Left forelimb (tissue), 1 donor: ENCODE data around the gene MED27.
"Not testable (repeated sequence)": the region's sequence is repeated elsewhere in the genome, so short reads cannot be mapped to it uniquely, and the experiment has no call there.

ENCODE experiments used
- DNase-seq: peaks from one replicate; pipeline ENCODE4 v3.0.0-alpha.2; 2018; ENCODE audit warnings: low spot score

Gene MED27

GRCh38 chr9:132018957-132019405 is 60.7 kb downstream of the MED27 start:
- no peak for DNase-seq

DNA sequence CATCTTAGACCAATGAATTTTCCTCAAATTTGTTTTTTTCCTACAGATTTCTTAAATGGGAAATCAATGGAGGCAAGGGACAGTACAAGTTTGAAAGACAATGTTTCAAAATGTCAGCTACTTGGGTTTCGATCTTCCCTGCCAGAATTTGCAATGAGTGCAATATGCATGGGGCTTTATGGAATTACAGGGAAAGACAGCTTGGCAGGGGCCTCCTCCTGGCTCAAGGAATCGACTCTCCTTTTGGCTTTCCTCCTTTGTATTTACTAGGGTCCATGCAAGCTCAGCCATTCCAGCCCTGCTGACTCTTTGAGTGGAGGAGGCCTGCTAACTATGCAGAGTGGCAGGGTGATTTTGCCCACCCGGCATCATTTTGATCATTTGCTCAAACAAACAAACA is 63.2 kb downstream of the MED27 start:
- DNase-seq, result no peak

- no peak for DNase-seq
Observed at GRCh38 chr9:132015866-132016265, 63.8 kb downstream of the MED27 start.

GRCh38 chr9:132014218-132014805 is 65.4 kb downstream of the MED27 start:
- DNase-seq, result no peak

DNA sequence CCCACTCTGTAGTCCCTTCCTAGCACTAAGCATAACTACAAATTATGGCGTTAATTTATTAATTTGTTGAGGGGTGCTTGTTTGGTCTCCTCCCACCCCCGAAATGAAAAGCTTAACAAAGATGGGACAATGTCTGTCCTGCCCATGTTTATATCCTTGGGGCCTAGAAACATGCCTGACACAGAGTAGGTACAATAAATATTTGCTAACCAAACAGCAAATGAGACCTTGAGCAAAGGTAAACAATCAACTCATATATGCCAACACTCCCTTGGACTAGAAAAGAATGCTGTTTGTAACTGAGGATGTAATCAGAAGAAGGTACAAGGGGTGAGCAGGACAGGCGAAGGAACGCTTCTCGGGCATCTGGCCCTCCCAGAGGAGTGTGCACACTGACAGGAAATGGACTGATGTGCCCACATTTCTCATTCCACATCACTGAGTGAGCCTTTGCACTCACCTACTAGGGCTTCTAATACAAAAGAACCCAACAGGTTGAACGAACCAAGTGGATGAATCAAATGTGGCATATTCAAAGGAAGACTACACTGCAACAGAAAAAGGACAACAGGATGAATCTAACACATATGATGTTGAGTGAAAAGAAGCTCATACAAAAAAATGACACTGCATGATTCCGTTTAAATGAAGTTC is 66.8 kb downstream of the MED27 start:
- DNase-seq, result no peak

DNA sequence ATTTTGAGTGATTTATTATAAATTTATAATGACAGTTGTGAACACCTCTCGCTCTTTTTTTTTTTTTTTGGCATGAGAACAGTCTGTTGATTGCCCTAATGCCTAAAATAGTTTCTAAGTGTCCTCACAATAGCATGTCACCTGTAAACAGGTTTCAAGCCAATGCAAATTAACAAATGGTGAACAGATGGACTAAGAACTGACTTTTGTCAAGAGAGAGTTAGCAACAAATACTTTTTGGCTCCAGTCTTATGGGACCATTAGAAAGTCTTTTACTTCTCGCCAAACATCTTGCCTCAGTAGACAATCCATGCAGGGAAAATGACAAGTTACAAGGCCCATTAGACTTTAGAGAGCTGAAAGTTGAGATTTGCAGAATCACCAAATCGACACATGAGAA is 67.8 kb downstream of the MED27 start:
- DNase-seq, result no peak

GRCh38 chr9:132011309-132011708 is 68.4 kb downstream of the MED27 start:
- DNase-seq, result no peak

- not testable (repeated sequence) for DNase-seq
Observed at GRCh38 chr9:132010201-132010600, 69.5 kb downstream of the MED27 start.

- no peak for DNase-seq
Observed at GRCh38 chr9:132008855-132009812, 70.5 kb downstream of the MED27 start.

- DNase-seq, result no peak
Observed at GRCh38 chr9:132008184-132008803, 71.4 kb downstream of the MED27 start.

DNA sequence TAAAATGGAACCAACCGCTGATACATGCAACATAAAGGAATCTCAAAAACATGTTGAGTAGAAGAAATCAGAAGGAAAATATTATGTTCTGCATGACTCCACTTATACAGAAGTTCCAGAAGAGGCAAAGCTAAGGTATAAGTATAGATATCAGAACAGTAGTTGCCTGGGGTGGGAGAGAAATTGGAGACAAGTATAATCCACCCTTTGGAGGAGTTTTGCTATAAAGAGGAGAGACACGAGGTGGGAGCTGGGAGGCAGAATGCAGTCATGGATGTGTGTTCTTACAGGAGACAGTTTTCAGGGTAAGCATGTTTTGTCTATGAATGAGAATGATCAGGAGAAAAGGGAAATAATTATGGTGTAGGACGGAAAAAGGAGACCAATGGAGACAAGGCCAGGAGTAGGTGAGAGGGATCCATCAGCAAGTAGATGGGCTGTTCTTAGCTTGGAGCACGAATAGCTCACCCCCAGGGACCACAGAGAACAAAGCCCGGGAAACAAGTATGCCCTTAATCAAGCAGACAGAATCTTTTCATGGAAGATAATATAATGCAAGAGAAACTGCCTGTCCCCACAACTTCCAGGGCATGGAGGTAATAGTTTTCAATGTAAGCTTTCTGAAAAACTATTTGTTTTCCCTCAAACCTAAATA is 72.2 kb downstream of the MED27 start:
- DNase-seq, result no peak

DNA sequence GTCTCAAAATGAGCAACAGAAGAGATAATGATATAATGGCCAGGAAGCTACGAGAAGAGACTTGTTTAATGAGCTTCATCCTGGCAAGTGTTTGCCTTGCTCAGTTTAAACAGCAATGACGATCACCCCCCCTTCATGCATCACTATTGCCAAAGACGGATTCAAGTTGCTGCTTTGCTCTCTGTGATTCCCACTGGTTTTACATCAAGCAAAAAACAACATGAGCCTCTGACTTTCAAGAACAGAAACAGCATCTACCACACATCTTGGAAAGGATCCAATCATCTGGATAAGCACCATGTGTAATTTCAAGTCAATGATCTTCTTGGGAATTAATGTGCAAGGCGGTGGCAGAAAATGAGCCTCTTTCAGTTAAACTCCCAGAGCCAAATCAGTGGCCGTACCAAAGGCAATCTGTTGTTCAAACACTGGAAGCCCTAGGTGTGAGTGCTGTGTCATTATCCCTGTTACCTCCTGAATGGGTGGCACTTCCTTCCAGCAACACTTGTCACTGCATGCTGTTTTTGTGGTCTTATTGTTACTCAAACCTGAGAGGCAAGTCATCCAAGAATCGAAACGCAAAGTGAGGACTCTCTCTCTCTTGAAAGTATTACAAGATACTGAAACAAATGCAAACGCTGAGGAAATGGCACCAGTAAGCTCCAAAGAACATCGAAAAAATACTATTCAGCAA is 72.8 kb downstream of the MED27 start:
- DNase-seq, result no peak

DNA sequence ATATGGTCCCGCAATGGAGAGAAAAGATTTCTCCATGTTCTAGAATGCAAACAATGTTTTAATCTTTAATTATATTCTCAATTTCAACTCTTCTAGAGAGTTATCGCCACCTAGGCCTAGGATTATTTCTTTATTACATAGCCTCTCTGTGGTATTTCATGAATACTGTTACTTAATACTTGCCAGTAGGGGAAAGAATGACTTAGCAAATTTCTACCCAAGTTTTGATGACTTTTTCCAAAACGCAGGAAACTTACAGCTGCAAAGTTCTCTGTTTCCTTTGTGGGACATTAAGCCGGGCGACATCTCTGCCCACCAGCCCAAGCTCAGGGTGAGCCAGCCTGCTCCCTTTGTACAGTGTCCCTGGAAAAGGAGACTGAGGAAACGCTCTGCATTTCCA is 73.8 kb downstream of the MED27 start:
- DNase-seq, result no peak

- DNase-seq, result no peak
Observed at GRCh38 chr9:132004323-132004722, 75.3 kb downstream of the MED27 start.

- DNase-seq, result no peak
Observed at GRCh38 chr9:132003896-132004295, 75.8 kb downstream of the MED27 start.

- DNase-seq, result no peak
Observed at GRCh38 chr9:132003319-132003704, 76.4 kb downstream of the MED27 start.

DNA sequence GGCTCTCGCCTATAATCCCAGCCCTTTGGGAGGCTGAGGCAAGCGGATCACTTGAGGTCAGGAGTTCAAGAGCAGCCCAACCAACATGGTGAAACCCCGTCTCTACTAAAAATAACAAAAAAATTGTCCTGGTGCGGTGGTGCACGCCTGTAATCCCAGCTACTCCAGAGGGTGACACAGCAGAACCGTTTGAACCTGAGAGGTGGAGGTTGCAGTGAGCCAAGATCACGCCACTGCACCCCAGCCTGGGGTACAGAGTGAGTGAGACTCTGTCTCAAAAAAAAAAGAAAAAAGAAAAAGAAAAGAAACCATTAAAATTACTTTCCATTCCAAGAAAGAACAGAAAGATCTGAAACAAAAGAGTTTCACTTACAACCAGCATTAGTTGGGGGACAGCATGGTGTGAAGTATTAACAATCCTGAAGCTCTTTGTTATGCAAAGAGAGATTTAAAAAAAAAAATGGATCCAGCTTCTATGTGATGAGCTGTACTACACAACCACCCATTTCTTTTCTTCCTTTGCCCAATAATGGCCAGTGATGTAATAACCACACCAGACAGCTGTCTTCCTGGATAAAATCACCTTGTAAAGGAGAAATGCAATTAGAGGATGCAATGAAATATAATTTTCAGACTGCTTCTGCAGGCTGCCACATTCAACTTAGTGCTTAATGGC is 76.9 kb downstream of the MED27 start:
- no peak for DNase-seq

DNA sequence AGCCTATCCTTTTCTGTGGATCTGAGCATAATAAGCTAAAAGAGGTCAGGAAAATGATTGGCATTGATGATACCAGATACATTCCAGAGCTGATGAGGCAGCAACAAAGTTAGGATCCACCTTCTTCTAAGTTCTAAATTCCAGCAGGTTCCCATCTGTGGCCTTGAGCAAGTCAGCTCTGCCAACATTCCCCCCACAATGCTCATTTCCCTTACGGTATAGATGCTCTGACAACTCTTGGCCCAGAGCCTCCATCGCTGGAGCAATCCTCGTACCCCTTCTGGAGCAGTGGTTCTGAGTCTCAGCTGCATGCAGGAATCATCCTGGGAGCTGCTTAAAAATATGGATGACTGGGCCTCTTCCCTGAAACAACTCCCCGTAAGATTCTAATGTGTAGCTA is 78.1 kb downstream of the MED27 start:
- DNase-seq, result no peak

DNA sequence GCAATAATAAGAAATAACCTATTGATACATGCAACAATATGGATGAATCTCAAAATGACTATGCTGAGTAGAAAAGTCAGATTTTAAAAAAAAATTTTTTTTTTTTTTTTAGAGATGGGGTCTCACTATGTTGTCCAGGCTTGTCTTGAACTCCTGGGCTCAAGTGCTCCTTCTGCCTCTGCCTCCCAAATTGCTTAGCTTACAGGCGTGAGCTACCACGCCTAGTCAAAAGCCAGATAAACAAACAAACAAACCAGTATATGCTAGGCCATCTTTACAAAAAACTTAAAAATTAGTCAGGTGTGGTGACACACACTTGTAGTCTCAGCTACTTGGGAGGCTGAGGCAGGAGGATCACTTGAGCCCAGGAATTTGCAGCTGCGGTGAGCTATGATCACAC is 79.0 kb downstream of the MED27 start:
- DNase-seq, result no peak

- DNase-seq, result no peak
Observed at GRCh38 chr9:131999692-132000551, 79.7 kb downstream of the MED27 start.
